ENCODE results near the gene DYNC2I2.
"Not testable (repeated sequence)": the region's sequence is repeated elsewhere in the genome, so short reads cannot be mapped to it uniquely, and the experiment has no call there.

DYNC2I2 gene

GRCh38 chr9:128656416-128657343 lies at the start of gene DYNC2I2:
Gene DYNC2I2, minus strand, starts transcription at chr9:128656847. Its CDS starts 121 bp downstream, at chr9:128656726.
- DNase-seq = peak; percentile 42

- DNase-seq = no peak
These were observed 49.4 kb upstream of the DYNC2I2 start for GRCh38 chr9:128706045-128706444.

GRCh38 chr9:128705051-128705965 lies 48.7 kb upstream of the DYNC2I2 start:
- DNase-seq = no peak

GRCh38 chr9:128704356-128704670 lies 47.7 kb upstream of the DYNC2I2 start:
- DNase-seq = no peak

- DNase-seq = no peak
These were observed 47.1 kb upstream of the DYNC2I2 start for GRCh38 chr9:128703616-128704355.

GRCh38 chr9:128702949-128703615 lies 46.4 kb upstream of the DYNC2I2 start:
- DNase-seq = peak; percentile 32

- peak; percentile 33 for DNase-seq
These were observed 45.9 kb upstream of the DYNC2I2 start, which contains the start of gene PKN3 for GRCh38 chr9:128702445-128702948. Gene PKN3, plus strand, starts transcription at chr9:128702503. Its CDS starts 413 bp downstream, at chr9:128702916.

- no peak for DNase-seq
These were observed 44.7 kb upstream of the DYNC2I2 start for GRCh38 chr9:128701227-128701854.

GRCh38 chr9:128699096-128699795 lies 42.6 kb upstream of the DYNC2I2 start:
- DNase-seq = not testable (repeated sequence)

GRCh38 chr9:128696923-128697707 lies 40.5 kb upstream of the DYNC2I2 start:
- DNase-seq = no peak

GRCh38 chr9:128694344-128694743 lies 37.7 kb upstream of the DYNC2I2 start:
- DNase-seq = no peak

- not testable (repeated sequence) for DNase-seq
These were observed 37.1 kb upstream of the DYNC2I2 start for GRCh38 chr9:128693738-128694137.

GRCh38 chr9:128690684-128691034 lies 34.0 kb upstream of the DYNC2I2 start:
- DNase-seq = no peak

GRCh38 chr9:128689820-128690683 lies 33.4 kb upstream of the DYNC2I2 start:
- no peak for DNase-seq

- no peak for DNase-seq
These were observed 32.7 kb upstream of the DYNC2I2 start for GRCh38 chr9:128689293-128689774.

- peak; percentile 69 for DNase-seq
These were observed 32.0 kb upstream of the DYNC2I2 start, which contains the start of gene SET for GRCh38 chr9:128688501-128689292. Gene SET, plus strand, starts transcription at chr9:128689222. Its CDS starts 361 bp downstream, at chr9:128689583.

GRCh38 chr9:128687453-128687852 lies 30.8 kb upstream of the DYNC2I2 start:
- DNase-seq = no peak
